ENCODE data around the gene FEM1C.
"Not testable (repeated sequence)": the region's sequence is repeated elsewhere in the genome, so short reads cannot be mapped to it uniquely, and the experiment has no call there.

DNA sequence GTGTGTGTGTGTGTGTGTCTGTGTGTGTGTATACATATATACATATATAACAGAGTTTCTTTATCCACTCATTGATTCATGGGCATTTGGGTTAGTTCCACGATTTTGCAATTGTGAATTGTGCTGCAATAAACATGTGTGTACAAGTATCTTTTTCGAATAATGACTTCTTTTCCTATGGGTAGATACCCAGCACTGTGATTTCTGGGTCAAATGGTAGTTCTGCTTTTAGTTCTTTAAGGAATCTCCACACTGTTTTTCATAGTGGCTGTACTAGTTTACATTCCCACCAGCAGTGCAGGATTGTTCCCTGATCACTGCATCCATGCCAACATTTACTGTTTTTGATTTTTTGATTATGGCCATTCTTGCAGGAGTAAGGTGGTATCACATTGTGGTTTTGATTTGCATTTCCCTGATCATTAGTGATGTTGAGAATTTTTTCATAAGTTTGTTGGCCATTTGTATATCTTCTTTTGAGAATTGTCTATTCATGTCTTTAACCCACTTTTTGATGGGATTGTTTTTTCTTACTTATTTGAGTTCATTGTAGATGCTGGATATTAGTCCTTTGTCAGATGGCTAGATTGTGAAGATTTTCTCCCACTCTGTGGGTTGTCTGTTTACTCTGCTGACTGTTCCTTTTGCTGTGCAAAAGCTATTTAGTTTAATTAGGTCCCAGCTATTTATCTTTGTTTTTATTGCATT, 65.3 kb downstream of the FEM1C start:
- TF ChIP-seq, protein P1, sequence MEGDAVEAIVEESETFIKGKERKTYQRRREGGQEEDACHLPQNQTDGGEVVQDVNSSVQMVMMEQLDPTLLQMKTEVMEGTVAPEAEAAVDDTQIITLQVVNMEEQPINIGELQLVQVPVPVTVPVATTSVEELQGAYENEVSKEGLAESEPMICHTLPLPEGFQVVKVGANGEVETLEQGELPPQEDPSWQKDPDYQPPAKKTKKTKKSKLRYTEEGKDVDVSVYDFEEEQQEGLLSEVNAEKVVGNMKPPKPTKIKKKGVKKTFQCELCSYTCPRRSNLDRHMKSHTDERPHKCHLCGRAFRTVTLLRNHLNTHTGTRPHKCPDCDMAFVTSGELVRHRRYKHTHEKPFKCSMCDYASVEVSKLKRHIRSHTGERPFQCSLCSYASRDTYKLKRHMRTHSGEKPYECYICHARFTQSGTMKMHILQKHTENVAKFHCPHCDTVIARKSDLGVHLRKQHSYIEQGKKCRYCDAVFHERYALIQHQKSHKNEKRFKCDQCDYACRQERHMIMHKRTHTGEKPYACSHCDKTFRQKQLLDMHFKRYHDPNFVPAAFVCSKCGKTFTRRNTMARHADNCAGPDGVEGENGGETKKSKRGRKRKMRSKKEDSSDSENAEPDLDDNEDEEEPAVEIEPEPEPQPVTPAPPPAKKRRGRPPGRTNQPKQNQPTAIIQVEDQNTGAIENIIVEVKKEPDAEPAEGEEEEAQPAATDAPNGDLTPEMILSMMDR (conservative IDR thresholded peaks at IDR 0.05; ENCODE audit: low read length): not testable (repeated sequence)
- TF ChIP-seq EZH2phosphoT487 (IDR thresholded peaks at IDR 0.05; ENCODE audit: borderline replicate concordance): not testable (repeated sequence)
